Right renal pelvis (tissue), 4 donors: ENCODE measurements around the gene PEMT. TPM values are rescaled to one million over a fixed set of nuclear protein-coding genes. Genes with fewer than 3 reads are reported as not detected.

Source experiments
- DNase-seq, 4 donors: peaks; one replicate each; pipeline ENCODE4 v3.0.0-alpha.2; 2013; ENCODE audit warnings: low read depth in 4 of 4, low spot score in 3 of 4, missing footprints in 1 of 4
- polyA plus RNA-seq, 4 donors: library from polyadenylated mRNA; unstranded; fragments of 120-200 nt; gene quantifications; one replicate each; pipeline ENCODE4 v1.2.1, GENCODE V29; 2013; ENCODE audit not compliant: insufficient read length in 4 of 4

The PEMT gene
- polyA plus RNA-seq, 4 donors = 30.5 to 38.0 (median 32.5) TPM

DNA sequence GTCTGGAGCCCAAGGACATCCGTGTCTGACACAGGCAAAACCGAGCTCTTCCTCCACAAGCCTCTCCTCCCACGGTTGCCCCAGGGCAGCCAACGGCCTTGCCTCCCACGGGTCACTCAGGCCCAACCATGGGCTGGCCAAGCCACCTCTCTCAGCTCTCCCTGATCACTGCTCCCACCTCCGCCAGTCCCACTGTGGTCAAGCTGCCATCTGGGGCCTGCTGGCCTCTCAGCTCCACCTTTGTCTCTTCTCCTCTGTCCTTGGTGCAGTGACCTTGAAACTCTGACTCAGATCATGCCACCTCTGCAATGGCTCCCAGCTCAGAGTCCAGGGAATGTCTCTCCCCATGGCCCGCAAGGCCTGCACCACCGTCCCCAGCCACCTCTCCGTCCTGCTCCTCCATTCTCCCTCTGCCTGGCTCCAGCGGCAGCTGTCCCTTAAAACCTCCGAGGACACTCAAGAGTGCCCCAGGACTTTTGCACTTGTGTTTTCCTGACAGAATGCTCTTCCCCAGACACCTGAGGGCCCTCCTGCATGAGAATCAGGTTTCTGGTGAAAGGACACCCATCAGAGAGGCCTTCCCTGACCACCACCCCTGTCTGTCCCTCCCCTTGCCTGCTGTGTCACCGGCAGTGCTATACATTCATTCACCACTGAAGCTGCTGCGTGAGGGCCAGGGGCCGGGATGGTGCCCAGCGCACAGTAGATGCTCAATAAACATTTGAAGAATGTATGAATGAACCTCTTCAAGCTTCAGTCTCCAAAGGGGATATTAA, 19.3 kb downstream of the PEMT start:
- DNase-seq = no peak

GRCh38 chr17:17570798-17571716, 20.5 kb downstream of the PEMT start:
- no peak for DNase-seq

DNA sequence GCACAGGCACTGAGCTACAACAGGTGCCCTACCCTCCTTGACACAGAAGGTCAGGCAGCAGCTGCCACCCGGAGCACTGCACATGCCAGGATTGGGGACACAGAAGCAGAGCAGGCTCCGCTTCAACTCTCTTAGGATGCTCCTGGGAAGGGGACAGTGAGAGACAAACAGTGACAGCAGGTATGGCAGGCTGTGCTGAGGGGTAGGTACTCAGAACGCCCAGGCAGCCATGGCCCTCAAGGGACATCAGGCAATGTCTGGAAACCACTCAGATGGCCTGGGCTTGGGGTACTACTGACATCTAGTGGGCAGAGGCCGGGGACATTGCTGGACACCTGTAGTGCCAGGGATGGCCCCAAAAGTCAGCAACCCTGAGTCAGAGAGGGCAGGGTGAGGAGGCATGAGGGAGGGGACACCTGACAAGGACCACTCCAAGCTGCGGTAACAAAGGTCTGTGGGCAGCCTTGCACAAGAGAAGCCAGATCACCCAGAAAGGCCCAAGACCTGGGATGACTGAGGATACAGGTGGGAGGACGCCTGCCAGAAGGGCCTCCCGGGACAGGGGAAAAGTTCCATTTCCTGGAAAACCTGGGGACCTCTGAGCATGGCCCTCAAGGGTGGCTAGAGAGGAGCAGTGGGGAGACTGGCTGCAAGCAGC, 21.2 kb downstream of the PEMT start:
- no peak for DNase-seq

- no peak for DNase-seq
Measured at GRCh38 chr17:17569691-17570090, 21.8 kb downstream of the PEMT start.

- no peak for DNase-seq
Measured at GRCh38 chr17:17568772-17569195, 22.7 kb downstream of the PEMT start.

- DNase-seq = no peak
Measured at GRCh38 chr17:17567631-17568030, 23.9 kb downstream of the PEMT start.

DNA sequence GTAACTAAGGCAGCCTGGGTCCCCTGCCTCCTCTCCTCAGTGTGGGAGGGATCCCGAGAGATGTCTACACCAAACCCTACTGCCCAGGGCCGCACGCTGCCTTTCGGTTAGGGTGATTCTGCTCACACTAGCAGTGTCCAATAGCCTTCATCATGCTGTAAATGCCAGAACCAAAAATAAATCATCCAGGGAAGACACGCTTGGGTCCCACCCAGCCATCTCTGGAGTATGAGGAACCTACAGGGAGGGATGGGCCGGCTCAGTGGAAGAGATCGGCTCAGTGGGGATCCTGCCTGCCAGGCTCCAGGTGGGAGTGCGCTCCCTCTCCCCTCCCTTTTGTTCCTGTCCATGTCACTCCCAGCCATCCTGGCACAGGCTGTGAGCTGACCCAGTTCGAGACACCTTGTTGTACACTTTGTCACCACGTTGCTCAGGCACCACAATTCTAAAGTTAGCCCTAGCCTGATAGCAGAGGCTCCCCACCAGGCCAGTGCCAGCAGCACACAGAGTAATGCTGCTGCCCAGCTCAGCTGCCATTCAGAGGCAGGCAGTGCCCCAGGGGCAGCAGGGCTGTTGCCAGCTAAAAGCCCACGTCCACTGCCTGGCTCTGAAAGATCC, 24.5 kb downstream of the PEMT start:
- DNase-seq = no peak

GRCh38 chr17:17565471-17566339, 25.8 kb downstream of the PEMT start:
- DNase-seq = no peak

DNA sequence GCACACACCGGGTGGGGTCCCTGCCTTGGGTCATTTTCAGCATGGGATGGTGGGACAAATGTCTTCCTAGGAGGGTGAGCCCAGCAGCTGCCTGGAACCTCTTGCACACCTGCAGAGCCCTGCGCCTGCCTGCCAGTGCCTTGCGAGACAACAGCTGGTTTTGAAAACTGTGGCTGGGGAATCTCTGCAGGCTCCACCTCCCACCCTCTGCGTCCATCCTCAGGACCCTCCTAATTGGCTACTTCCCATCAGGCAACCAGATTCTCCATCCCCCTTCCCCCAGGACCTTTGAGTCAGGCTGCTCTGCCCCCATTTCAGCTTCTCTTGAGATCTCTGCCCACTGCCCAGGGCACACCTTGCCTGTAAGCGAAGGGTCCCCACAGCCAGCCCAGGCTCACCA, 26.6 kb downstream of the PEMT start:
- no peak for DNase-seq

- no peak for DNase-seq
Measured at GRCh38 chr17:17564323-17564722, 27.2 kb downstream of the PEMT start.

GRCh38 chr17:17563530-17563929, 28.0 kb downstream of the PEMT start:
- no peak for DNase-seq

DNA sequence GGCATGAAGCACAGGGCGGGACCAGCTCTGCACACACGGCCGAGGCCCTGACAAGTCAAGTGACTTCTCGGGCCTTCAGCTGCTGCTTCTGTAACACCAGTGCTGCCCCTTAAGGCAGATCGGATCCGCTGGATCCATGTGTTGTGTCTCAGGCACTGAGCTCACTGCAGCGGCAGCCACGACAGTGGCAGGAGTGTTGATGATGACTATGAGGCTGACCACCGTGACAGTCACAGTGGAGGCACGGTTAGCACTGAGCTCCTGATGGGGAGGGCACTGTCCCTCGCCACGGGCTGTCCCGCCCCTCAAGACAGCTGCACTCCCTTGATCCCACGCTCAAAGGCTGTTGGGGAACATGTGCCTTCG, 29.4 kb downstream of the PEMT start:
- DNase-seq = no peak

- no peak for DNase-seq
Measured at GRCh38 chr17:17561408-17562145, 29.9 kb downstream of the PEMT start.

DNA sequence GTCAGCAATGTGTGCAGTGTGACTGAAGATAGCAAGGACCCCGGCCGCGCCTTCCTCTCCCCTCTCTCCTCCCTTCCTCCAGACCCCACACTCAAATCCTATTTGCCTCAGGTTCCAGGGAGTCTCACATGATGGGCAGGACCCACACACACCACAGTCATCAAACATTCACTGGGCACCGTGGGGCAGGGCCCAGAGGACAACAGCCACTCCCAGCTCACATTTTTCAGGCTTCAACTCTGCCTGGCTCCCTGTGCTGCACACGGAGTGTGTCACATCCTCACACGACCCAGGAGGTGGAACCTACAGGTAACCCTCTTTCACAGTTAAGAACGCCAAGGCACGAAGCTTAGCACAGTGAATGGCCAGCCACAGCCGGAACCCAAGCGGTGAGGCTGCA, 30.5 kb downstream of the PEMT start:
- no peak for DNase-seq

DNA sequence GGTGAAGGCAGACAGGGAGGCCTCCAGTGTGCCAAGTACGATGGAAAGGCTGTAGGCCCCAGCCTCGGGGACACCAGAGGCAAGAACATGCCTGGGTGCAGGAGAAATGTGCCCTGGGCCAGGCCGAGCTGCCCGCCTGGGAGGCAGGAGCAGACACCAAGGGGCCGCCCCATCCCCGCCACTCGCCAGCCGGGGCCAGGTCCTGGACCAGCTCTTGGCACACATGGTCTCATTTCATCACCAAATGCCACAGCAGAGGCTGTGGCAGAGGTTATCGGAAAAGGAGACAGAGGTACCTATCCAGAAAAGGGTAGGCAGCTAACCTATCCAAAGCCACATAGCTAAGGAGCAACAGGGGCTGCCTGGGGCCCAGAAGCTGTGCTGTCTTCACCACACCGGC, 31.3 kb downstream of the PEMT start:
- DNase-seq = no peak

DNA sequence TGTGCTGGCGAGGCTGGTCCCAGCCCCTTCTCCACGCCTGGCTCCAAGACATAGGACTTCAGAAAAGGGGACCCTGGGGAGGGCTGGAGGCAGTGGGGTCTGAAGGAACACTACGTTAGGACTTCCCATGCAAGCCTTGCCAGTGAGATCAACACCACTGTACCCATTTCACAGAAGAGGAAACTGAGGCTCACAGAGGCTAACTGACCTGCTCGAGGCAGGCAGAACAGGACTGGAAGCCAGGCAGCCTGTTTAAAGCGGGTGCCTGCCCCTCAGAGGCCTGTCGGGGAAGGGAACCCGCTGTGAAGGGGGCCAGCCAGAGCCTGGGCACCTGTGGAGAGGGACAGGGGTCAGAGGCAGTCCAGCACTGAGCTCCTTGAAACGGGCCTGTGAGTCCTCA, 32.3 kb downstream of the PEMT start:
- no peak for DNase-seq

- no peak for DNase-seq
Measured at GRCh38 chr17:17558431-17558830, 33.1 kb downstream of the PEMT start.

- no peak for DNase-seq
Measured at GRCh38 chr17:17557796-17558195, 33.7 kb downstream of the PEMT start.

DNA sequence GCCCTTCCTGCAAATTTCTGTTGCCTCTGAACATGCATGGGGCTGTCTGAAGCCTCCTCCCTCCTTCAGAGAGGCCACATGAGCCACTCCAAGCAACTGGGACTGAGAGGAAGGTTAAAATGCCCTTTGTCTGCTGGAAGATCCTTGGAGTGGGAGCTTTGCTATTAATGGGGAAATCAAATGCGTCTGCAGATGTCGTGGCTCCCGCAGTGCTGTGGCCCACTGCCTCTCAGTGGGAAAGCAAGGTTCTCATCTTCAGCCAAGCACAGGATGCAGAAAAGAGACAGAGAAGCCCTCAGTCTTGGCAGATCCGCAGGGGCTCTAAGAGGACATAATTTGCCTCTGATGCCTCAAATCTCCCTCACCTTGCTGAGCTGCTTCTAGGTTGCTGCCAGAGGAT, 34.8 kb downstream of the PEMT start:
- DNase-seq = no peak
